CD4-positive, alpha-beta T cell (primary cell): ENCODE results near the gene PRKAG3. TPM values are rescaled to one million over a fixed set of nuclear protein-coding genes. Genes with fewer than 3 reads are reported as not detected.

Experiments used
- ATAC-seq: fragments of 200-7000 bp; cut with Tn5 transposase; one replicate; pipeline ENCODE4 v1.10.0; 2022; ENCODE audit warnings: mild to moderate bottlenecking; ENCODE audit not compliant: poor library complexity
- CTCF ChIA-PET: fragments of 350-600 bp; sonication (Branson Sonifier 250); formaldehyde crosslinking; loops from one replicate; lab custom pipeline; 2021; ENCODE audit warnings: antibody characterized with exemption, inconsistent platforms; lab: Charles Lee
- POLR2A ChIA-PET: fragments of 350-600 bp; sonication (Branson Sonifier 250); formaldehyde crosslinking; loops from one replicate; lab custom pipeline; 2021; ENCODE audit warnings: antibody characterized with exemption, inconsistent platforms; lab: Charles Lee
- DNase-seq, 14 experiments: peaks; one replicate each; pipeline ENCODE4 v3.0.0-alpha.2; 2013 to 2020; ENCODE audit warnings: mixed read lengths in 2 of 14
- H3K27ac ChIP-seq, 2 donors: one replicate each; pipeline versions ENCODE4 v1.5.1 to v1.7.0; 2013; ENCODE audit warnings: low read length in 2 of 2, low read depth in 1 of 2, mild to moderate bottlenecking in 1 of 2
- H3K27me3 ChIP-seq, 2 experiments: 1 replicate in 1 of 2; 2 replicates in 1 of 2; pipeline versions ENCODE4 v1.6.1 to v1.7.0; 2013; ENCODE audit warnings: low read length in 2 of 2, control low read depth in 1 of 2, mild to moderate bottlenecking in 1 of 2, moderate library complexity in 1 of 2; ENCODE audit not compliant: insufficient read depth in 2 of 2, control insufficient read depth in 1 of 2
- H3K36me3 ChIP-seq: one replicate; pipeline ENCODE4 v1.6.1; 2013; ENCODE audit warnings: low read length, control low read depth; ENCODE audit not compliant: insufficient read depth
- H3K4me1 ChIP-seq: one replicate; pipeline ENCODE4 v1.6.1; 2013; ENCODE audit warnings: low read length, control low read depth; ENCODE audit not compliant: insufficient read depth
- H3K4me3 ChIP-seq: one replicate; pipeline ENCODE4 v1.5.1; 2013; ENCODE audit warnings: mild to moderate bottlenecking, low read length, moderate library complexity
- H3K9me3 ChIP-seq, 2 experiments: 1 replicate in 1 of 2; 2 replicates in 1 of 2; pipeline versions ENCODE4 v1.6.1 to v1.7.0; 2013; ENCODE audit warnings: low read length in 2 of 2, mild to moderate bottlenecking in 2 of 2, control low read depth in 1 of 2, moderate library complexity in 1 of 2; ENCODE audit not compliant: control insufficient read depth in 1 of 2, insufficient read depth in 1 of 2
- H3K27ac Mint-ChIP-seq: one replicate; pipeline ENCODE4 v1.8.0; 2020; ENCODE audit warnings: mixed read lengths
- H3K27me3 Mint-ChIP-seq: one replicate; pipeline ENCODE4 v1.8.0; 2021; ENCODE audit warnings: mixed read lengths
- H3K36me3 Mint-ChIP-seq: one replicate; pipeline ENCODE4 v1.8.0; 2021; ENCODE audit warnings: low read depth, mixed read lengths
- H3K4me1 Mint-ChIP-seq: one replicate; pipeline ENCODE4 v1.8.0; 2021; ENCODE audit warnings: low read depth, mixed read lengths
- H3K4me3 Mint-ChIP-seq: one replicate; pipeline ENCODE4 v1.8.0; 2020; ENCODE audit warnings: mild to moderate bottlenecking, mixed read lengths
- H3K9me3 Mint-ChIP-seq: one replicate; pipeline ENCODE4 v1.8.0; 2020; ENCODE audit warnings: mixed read lengths
- intact Hi-C, 2 experiments: fragments of 100-400 bp; cut with DNase I in 1 of 2; cut with micrococcal nuclease in 1 of 2; formaldehyde crosslinking; loops; one replicate each; pipeline versions ENCODE4 v1.15.1 to v1.9.0; 2023 to 2025; cut with DNase I, micrococcal nuclease
- total RNA-seq, 174 experiments: library from RNA in 2 of 174; stranded (reverse) in 2 of 174; gene quantifications; one replicate each; pipeline ENCODE4 v1.2.3 and lab custom pipeline; 2021 to 2026
- TF ChIP-seq, protein P1 (sequence below): fragments of 200-600 bp; IDR thresholded peaks from one replicate; pipeline ENCODE4 v1.8.0; 2022; ENCODE audit warnings: antibody characterized with exemption, mild to moderate bottlenecking

Gene PRKAG3
- total RNA-seq, 2 experiments from 2014 or later = not detected

DNA sequence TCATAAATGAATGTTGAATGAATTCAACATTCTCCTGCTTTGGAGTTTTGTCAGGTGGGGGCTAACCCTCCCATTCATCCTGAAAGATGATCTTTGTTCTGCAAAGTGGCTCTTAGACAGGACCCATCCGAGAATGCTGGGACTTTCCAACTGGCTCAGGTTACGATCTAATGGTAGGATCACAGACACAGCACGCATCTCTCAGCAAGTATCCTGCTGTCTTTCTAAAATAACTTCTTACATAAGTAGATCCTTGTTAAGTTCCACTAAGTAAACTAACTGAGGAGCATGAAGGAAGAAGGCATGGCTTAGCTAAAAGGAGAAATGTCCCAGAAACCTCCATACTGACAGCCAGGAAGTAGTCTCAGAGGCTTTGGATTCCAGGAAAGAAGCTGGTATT is 26.0 kb downstream of the PRKAG3 start:
- Histone ChIP-seq H3K36me3 (no peaks in the 10 kb centered on the region), H3K27ac (no peak overlapping the region), H3K4me3 (no peak overlapping the region), H3K9me3 (peaks cover 0 to 12% of the 10 kb centered on the region in 2 experiments), H3K27me3 (peaks cover 6 to 18% of the 10 kb centered on the region in 2 experiments), H3K4me1 (peaks cover 8% of the 10 kb centered on the region)
- Mint-ChIP-seq H3K4me3 (no peak overlapping the region), H3K36me3 (no peaks in the 10 kb centered on the region), H3K4me1 (peaks cover 5% of the 10 kb centered on the region), H3K27me3 (peaks cover 52% of the 10 kb centered on the region), H3K27ac (no peak overlapping the region), H3K9me3 (peaks cover 2% of the 10 kb centered on the region)
- TF ChIP-seq, protein P1, sequence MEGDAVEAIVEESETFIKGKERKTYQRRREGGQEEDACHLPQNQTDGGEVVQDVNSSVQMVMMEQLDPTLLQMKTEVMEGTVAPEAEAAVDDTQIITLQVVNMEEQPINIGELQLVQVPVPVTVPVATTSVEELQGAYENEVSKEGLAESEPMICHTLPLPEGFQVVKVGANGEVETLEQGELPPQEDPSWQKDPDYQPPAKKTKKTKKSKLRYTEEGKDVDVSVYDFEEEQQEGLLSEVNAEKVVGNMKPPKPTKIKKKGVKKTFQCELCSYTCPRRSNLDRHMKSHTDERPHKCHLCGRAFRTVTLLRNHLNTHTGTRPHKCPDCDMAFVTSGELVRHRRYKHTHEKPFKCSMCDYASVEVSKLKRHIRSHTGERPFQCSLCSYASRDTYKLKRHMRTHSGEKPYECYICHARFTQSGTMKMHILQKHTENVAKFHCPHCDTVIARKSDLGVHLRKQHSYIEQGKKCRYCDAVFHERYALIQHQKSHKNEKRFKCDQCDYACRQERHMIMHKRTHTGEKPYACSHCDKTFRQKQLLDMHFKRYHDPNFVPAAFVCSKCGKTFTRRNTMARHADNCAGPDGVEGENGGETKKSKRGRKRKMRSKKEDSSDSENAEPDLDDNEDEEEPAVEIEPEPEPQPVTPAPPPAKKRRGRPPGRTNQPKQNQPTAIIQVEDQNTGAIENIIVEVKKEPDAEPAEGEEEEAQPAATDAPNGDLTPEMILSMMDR = no peak
- ChIA-PET CTCF (no interaction called here), POLR2A (no interaction called here)
- intact Hi-C loops = no loop called here
- DNase-seq (no peak), ATAC-seq (no peak)

DNA sequence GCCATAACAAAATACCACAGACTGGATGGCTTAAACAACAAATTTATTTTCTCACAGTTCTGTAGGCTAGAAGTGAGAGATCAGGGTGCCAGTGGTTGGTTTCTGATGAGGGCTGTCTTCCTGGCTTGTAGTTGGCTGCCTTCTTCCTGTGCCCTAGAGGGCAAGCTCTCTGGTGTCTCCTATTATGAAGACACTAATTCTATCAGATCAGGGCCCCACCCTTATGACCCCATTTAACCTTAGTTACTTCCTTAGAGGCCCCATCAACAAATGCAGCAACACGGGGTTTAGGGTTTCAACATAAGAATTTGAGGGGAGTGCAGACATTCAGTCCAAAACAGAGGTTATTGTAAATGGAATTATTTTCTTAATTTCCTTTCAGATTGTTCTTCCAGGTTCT is 26.8 kb downstream of the PRKAG3 start:
- Histone ChIP-seq H3K27ac (no peak overlapping the region), H3K36me3 (no peaks in the 10 kb centered on the region), H3K4me3 (no peak overlapping the region), H3K27me3 (peaks cover 9 to 23% of the 10 kb centered on the region in 2 experiments), H3K4me1 (peaks cover 8% of the 10 kb centered on the region), H3K9me3 (peaks cover 0 to 12% of the 10 kb centered on the region in 2 experiments)
- POLR2A ChIA-PET = no interaction called here
- Mint-ChIP-seq H3K4me3 (no peak overlapping the region), H3K27ac (no peak overlapping the region), H3K27me3 (peaks cover 54% of the 10 kb centered on the region), H3K9me3 (peaks cover 2% of the 10 kb centered on the region), H3K4me1 (peaks cover 5% of the 10 kb centered on the region), H3K36me3 (no peaks in the 10 kb centered on the region)
- no peak for DNase-seq
- no peak for ATAC-seq
- CTCF ChIA-PET = no interaction called here
- intact Hi-C loops = no loop called here
- TF ChIP-seq, protein P1 = no peak

DNA sequence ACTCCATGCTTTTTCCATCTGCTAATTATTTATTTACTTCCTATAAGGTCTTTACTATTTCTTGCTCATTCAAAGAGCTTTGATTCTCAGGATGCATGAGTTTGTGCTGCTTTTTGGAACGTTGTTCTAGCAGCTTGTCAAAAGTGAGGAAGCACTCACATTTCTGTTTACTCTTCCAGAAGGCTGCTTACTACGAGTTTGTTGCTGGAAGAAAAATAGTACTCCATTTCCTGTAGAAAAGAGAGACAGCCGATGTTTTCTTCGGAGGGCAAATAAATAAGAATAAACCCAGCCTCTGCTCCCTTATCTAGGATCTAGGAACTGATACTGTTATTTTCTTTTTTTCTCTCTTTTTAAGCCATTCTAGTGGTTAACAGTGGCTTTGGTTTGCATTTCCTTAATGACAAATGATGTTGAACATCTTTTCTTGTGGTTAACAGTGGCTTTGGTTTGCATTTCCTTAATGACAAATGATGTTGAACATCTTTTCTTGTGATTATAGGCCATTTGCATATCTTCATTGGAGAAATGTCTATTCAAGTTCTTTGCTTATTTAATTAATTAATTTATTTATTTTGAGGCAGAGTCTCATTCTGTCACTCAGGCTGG is 29.1 kb downstream of the PRKAG3 start:
- peaks cover 8% of the 10 kb centered on the region for H3K4me1 ChIP-seq
- H3K9me3 ChIP-seq = peaks cover 0 to 12% of the 10 kb centered on the region in 2 experiments
- no peaks in the 10 kb centered on the region for H3K36me3 ChIP-seq
- Mint-ChIP-seq H3K27ac (no peak overlapping the region), H3K27me3 (peaks cover 48% of the 10 kb centered on the region), H3K4me1 (peaks cover 5% of the 10 kb centered on the region), H3K9me3 (peaks cover 2% of the 10 kb centered on the region), H3K36me3 (no peaks in the 10 kb centered on the region), H3K4me3 (no peak overlapping the region)
- CTCF ChIA-PET = no interaction called here
- TF ChIP-seq, protein P1 = no peak
- intact Hi-C loops = no loop called here
- H3K27ac ChIP-seq = no peak overlapping the region
- POLR2A ChIA-PET = no interaction called here
- ATAC-seq (peak; percentile 41), DNase-seq (peak in 3 of 14 experiments; percentile 32 to 62 (median 46))
- H3K27me3 ChIP-seq = peaks cover 15 to 24% of the 10 kb centered on the region in 2 experiments
- H3K4me3 ChIP-seq = no peak overlapping the region
